Glomerular endothelial cell (primary cell): ENCODE results near the gene SLC32A1. TPM values are rescaled to one million over a fixed set of nuclear protein-coding genes. Genes with fewer than 3 reads are reported as not detected.

Experiments
- DNase-seq: peaks from one replicate; pipeline ENCODE4 v3.0.0-alpha.2; 2011; ENCODE audit warnings: low read depth, low spot score; ENCODE audit errors: extremely low read depth
- total RNA-seq: library from RNA; depleted of rRNA; stranded (reverse); fragments of >200 nt; gene quantifications from 2 replicates; pipeline ENCODE4 v1.2.3, GENCODE V29; 2015

SLC32A1 gene
- total RNA-seq, 1 donor from 2014 or later, result not detected

DNA sequence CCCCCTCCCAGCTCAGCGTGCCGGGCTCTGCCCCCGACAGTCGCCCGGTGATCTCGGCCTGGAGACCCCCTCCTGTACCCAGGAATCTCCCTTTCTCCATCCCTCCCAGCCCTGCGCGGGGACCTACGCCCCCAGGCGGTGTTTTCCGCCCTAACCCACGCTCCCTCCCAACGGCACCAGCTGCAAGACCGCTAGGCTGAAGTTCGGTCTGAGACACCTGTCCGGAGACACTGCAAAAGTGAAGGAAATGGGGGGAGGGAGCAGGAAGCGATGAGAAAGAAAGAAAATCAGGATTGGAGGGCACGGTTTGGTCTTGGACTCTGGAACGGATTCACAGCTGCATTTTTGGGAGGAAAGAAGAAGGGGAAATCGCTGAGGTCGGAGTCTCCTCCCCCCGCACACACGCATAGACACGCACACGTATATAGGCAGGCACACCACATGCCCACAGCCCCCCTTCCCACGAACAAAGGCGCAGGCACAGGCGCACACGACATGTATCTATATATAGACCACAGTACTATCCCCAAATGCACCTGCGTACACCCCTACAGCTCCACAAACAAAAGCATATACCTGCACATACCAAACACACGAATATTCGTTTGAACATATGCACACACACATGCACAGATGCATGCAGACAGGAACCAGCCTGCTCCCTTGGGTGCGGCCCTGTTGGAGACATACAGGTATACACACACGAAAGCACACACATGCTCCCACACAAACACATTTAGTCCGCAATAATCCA is 1.0 kb downstream of the SLC32A1 start:
- no peak for DNase-seq

DNA sequence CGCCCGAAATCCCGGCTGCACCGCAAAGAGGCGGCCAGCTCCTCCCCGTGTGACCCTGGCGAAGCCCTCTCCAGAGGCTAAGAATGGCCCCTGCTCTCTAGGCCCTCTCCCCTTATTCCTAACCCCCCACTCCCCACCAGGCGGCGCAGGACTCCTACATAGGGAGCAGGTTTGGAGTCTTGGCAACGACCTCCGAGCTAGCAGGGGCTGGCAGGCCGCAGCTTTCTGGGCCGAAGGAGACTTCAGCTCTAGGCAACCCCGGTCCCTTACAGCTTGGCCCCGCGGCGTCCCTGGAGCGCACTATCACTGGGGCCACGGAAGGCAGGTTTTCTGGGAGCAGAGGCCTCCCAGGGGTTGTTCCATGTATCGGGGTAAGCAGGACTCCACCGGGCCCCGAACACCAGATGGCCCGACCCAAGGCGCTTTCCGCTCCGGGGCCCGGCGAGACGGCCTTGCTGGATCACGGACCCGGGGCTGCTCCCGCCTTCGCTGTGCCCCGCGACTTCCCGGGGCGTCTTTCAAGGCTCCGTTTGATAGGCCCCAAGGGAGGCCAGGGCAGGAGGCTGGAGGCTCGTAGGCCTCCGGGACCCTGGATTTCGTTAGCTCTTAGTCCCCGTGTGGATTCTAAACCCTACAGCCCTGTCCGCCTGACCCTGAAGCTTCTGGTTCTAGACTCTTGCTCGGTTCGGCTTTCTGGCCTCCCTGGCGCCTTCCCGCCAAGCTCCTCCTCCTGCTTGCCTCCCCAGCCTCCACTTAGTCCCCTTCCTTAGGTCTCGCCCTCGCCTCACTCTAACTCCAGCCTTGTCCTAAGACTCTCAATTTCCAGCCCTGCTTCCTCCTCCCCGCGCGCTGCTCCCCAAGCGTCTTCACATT is 1.9 kb downstream of the SLC32A1 start:
- DNase-seq, result no peak

DNA sequence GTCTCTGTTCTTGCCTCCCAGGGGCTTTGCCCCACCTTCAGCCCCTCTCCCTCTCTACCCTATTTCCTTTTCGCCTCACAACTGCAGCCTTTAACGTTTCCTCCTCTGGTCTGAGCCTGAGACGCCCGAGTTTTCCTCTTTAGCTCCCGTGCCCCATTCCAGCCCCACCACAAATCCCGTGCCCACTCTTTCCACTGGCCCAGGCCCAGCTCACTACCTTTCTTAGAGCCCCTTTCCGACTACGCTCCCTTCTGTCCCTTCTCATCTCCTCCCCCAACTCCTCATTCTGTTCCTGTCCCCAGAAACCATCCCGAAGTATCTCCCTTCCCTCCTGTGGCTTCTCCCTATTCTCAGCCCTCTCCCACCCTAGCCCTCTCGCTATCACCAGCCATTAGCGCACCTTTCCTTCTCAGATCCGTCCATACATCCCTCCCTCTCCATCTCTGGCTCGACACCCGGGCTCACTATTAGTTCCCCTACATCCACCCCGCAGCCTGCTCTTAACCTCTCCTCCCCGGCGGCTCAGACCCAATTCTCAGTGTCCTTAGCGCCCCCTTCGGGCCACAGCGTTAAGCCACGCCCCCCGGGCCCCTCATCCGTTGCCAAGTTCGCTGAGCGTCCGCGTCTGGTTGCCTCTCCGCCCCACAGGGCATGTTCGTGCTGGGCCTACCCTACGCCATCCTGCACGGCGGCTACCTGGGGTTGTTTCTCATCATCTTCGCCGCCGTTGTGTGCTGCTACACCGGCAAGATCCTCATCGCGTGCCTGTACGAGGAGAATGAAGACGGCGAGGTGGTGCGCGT is 2.7 kb downstream of the SLC32A1 start:
- no peak for DNase-seq

DNA sequence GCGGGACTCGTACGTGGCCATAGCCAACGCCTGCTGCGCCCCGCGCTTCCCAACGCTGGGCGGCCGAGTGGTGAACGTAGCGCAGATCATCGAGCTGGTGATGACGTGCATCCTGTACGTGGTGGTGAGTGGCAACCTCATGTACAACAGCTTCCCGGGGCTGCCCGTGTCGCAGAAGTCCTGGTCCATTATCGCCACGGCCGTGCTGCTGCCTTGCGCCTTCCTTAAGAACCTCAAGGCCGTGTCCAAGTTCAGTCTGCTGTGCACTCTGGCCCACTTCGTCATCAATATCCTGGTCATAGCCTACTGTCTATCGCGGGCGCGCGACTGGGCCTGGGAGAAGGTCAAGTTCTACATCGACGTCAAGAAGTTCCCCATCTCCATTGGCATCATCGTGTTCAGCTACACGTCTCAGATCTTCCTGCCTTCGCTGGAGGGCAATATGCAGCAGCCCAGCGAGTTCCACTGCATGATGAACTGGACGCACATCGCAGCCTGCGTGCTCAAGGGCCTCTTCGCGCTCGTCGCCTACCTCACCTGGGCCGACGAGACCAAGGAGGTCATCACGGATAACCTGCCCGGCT is 3.4 kb downstream of the SLC32A1 start:
- DNase-seq, result no peak

DNA sequence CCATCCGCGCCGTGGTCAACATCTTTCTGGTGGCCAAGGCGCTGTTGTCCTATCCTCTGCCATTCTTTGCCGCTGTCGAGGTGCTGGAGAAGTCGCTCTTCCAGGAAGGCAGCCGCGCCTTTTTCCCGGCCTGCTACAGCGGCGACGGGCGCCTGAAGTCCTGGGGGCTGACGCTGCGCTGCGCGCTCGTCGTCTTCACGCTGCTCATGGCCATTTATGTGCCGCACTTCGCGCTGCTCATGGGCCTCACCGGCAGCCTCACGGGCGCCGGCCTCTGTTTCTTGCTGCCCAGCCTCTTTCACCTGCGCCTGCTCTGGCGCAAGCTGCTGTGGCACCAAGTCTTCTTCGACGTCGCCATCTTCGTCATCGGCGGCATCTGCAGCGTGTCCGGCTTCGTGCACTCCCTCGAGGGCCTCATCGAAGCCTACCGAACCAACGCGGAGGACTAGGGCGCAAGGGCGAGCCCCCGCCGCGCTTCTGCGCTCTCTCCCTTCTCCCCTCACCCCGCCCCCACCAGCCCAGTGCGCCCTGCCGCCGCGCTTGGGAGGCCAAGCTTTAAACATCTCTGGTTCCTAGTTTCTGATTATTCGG is 4.0 kb downstream of the SLC32A1 start:
- DNase-seq, result no peak

DNA sequence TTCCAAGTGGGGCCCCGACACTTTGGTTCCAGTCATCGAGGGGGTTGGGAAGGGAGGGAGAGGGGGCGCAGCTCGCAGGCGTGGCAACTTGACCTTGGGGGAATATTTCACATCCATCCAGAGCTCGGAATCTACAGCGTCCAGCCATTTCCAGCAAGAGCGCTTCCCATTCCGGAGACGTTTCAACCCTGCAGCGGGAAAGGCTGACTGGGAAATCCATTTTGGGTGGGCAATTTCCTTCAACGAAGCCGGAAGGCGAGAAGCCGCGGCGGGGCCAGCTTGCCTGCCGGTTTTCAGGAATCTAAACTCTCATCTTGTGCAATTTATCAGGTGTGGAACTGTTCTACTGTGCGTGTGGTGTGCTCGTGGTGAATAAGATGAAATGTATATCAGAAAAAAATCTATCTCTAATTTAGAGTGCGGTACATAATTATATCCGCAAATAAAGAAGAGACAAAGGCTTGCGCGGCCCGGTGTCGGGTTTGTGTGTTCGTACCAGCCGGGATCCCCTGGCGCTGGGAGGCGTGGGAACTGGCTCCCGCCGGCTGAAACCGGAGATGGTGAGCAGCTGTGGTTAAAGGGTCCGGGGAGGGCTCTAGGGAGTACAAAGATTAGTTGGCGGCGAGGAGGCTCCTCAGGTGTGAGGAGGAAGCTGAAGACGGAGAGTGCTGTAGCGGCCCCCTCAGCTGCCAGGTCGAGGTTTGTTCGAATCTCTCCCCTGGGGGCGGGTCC is 4.8 kb downstream of the SLC32A1 start:
- DNase-seq, result no peak

DNA sequence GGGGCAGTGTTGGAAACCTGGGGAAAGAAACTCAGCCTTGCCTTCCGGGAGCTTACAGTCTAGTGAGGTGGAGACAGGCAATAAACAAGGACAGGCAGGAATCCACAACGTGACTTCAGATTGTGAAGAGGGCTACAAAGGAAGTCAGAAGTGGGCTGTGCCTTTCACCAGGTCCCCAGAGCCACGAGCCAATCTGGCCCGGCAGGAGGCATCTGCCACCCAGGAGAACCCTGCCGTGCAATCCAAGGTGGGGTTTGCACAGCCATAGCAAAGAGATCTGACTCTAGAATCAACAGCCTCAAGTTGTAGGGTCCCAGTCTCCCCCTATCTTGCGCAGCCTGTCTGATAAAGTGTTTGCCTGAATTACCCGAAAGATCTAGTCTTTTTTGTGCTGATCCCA is 5.5 kb downstream of the SLC32A1 start:
- no peak for DNase-seq

DNA sequence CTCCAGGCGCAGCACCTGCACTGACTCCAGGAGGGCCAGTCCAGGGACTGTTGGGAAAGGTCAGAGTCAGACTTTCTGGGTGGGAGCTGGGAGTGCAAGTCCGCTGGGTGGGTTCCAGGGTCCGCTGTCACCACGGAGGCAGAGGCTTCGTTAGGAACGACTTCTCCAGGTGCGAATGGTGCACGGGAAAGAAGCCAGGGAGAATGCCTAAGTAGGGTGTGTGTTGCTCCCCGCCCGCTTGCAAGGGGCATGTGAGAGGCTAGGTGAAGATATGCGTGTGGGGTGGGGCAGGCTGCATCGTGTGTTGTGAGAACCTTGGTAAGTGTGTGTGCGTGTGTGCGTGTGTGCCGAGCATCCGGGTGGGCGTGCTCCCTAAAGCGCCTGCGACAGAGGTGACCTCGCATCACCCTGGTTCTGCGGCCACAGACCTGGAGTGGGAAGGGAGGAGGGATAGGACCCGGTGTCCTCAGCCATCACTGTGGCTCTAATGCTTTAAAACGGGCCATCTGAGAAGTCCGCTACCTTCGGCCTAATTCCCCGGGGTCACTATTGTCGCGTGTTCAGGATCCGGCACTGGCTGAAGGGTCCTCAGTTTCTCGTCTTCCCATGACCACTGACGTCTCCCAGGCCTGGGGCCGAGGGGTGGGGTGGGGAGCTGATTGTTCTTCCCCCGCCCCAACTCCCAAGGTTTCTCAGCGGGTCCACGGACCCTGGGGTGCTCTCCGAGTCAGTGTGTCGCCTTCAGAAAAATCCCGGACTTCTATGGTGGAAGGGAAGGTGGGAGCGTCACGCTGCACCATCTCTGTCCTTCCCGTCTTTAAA is 6.1 kb downstream of the SLC32A1 start:
- DNase-seq, result no peak

DNA sequence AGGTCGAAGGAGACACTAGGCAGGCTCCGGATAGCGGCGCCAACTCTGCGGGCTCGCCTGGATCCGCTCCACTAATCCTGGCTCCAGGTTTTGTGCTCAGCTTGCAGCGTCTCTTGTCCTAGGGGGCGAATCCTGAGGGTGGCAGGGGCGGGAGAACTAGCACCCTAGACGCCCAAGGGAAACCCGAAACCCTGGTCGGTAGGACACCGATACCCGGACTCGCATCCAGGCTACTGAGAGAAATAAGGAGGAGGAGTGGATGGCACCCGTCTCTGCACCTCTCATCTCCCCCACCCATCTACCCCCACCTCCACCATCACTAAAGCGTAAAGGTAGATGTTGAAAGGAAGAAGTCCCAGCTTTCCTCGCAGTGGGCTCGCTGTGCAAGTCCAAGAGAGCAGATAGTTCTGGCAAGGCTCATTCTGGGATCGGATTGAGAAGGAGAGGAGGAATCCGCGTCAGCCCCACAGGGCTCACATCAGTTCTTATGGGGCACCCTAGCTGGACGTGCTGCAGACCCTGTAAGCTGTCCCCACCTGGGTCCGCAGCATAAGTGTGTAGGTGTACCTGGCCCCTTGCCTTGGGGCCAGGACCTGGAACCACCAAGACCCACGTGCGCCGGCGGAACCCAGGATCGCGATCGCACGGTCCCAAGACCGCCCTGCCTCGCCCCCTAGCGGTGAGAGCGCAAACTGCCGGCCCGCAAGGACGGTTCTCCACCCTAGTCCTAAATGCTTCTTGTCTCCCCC is 6.9 kb downstream of the SLC32A1 start:
- DNase-seq, result no peak

DNA sequence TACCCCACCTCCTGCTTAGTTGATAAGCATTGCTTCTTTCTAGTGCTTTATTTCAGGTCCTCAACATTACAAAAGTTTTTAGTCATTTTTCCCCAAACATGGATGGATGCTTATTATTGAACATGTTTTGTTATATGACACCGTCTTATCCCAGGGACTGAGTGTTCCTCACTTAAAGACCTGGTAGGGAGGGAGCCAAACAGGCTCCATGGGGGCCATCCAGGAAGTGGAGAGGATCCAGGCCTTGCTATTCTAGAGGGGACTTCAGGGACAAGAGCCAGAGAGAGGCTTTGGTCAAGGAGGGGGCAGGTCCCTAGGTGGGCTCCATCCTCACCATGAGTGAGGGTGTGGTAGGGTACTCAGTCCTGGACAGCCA is 7.4 kb downstream of the SLC32A1 start:
- no peak for DNase-seq

DNA sequence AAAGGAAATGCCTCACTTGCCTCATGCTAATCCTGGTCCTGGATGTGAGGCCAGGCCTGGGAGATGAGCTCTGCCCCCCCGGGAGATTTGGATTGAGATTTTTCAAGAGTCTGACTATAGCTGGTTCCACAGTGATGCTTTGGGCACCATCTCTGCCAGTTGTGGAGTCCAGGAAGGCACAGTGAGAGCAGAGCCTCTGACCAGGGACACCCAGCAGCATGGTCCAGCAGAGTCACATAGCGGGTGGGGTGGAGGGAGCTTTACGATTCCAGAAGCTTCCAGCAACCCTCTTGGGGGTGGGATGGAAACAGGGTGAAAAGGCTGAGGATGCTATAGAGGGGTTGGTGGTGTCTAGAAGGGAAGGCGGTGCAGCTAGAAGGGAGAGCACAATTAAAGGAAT is 8.7 kb downstream of the SLC32A1 start:
- DNase-seq, result no peak

DNA sequence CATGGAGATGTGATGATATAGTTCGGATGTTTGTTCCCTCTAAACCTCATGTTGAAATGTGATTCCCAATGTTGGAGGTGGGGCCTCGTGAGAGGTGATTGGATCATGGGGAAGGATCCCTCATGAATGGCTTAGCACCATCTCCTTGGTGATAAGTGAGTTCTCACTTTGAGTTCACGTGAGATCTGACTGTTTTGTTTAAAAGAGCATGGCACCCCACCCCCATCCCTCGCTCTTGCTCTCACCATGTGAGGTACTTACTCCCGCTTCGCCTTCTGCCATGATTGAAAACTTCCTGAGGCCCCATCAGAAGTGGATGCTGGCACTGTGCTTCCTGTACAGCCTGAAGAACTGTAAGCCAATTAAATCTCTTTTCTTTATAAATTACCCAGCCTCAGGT is 10.9 kb downstream of the SLC32A1 start:
- DNase-seq, result no peak

DNA sequence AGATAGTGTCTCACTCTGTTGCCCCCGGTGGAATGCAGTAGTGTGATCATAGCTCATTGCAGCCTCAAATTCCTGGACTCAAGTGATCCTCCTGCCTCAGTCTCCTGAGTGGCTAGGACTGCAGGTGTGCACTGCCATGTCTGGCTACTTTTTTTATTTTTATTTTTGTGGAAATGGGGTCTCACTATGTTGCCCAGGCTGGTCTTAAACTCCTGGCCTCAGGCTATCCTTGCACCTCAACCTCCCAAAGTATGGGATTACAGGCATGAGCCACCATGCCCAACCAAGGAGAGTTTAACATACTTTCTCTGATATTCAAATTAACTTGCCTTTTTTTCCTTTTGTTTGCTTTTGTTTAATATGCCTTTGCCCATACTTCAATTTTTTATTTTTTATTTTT is 13.6 kb downstream of the SLC32A1 start:
- DNase-seq, result no peak

DNA sequence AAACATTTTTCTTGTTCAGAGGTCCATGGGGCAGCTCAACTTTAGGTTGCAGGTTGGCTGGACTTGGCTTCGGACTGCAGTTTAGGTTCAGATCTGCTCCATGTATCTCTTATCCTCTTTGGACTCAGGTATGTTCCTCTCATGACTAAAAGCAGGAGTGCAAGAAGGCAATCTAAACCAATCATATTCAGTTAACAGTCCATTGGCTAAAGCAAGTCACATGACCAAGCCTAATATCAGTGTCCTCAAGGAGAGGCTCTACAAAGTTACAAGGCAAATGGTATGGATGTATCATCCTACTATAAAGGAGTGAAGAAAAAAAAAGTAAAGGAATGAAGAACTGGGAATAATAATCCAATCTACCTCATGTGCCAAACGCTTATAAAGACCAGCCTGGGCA is 21.5 kb downstream of the SLC32A1 start:
- no peak for DNase-seq

DNA sequence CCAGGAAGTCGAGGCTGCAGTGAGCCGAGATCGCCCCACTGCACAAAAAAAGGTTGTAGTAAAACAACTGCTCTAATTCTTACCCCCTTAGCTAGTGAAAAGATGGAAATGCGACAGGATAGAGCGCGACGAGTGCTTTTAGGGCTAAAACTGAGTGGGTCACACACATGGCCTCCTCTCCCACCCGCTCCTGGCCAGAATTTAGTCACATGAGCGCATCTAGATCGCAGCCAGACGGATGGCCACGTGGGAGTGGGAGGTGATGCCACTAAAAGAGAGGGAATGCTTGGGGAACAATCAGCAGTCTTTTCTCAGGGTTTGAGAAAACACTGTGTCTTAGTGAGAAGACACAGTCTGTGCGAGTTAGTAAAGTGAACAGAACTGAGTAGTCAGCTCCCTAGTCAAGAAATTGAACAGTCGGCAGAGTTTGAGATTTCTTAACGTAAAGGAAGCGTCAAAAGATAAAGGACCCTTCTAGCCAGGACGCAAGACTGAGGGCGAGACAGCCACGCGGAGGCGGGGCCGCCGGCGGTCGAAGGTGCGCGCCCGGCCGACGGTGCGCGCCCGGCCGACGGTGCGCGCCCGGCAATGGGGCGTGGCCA is 23.3 kb downstream of the SLC32A1 start:
- DNase-seq, result no peak

DNA sequence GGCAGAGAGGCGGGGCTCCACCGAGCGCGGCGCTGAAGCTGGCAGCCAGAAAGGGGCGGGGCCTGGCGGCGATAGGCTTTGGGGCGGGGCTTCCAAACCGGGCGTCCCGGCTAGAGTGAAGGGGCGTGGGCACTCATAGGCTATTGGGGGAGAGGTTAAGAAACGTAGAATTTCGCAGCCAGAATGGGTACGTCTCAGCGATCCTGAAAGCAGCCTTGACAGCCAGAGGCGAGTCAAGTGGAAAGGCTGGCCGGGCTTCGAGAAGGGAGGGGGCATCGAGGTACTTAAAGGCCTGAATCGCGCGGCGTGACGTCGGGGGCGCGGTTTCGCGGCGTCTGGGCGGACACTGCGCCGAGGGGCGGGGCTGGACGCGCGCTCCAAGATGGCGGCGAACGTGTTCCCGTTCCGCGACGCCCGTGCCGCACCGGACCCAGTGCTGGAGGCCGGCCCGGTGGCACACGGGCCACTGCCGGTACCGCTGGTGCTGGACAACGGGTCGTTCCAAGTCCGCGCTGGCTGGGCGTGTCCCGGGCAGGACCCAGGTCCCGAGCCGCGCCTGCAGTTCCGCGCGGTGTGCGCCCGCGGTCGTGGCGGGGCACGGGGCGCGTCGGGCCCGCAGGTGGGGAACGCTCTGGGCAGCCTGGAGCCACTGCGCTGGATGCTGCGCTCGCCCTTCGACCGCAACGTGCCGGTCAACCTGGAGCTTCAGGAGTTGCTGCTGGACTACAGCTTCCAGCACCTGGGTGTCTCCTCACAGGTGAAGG is 24.0 kb downstream of the SLC32A1 start, which contains the start of gene ACTR5:
Gene ACTR5 (plus strand): TSS at position 364 of the 764 bp plus-strand sequence. CDS start 19 bp downstream, at position 383.
- no peak for DNase-seq

DNA sequence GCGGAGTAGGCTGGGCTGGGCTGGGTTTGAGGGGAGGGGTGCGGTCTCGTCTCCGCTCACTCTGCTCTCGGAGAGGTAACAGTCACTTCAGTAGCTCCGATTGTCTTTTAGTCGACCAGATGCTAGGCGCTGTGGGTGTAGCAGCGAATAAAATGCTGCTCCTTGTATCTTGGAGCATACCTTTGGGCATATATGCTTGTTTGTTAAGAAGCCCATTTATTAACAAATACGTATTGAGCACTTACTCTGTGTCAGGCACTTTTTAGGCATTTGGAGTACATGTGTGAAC is 24.5 kb downstream of the SLC32A1 start:
- no peak for DNase-seq
